CD14-positive monocyte (primary cell): Measurements from ENCODE around the gene LPXN. TPM values are rescaled to one million over a fixed set of nuclear protein-coding genes. Genes with fewer than 3 reads are reported as not detected.

Source experiments
- DNase-seq, 3 donors: peaks; one replicate each; pipeline ENCODE4 v3.0.0-alpha.2; 2011 to 2022
- H2AFZ ChIP-seq: 2 replicates; pipeline ENCODE4 v1.6.0; 2012; ENCODE audit warnings: mild to moderate bottlenecking, low read depth, low read length, inconsistent platforms; ENCODE audit not compliant: insufficient read depth, poor library complexity, severe bottlenecking
- H3K27ac ChIP-seq, 2 donors: 1 replicate in 1 of 2; 2 replicates in 1 of 2; pipeline ENCODE4 v1.5.1; 2012 to 2013; ENCODE audit warnings: low read length in 2 of 2, control low read depth in 1 of 2, inconsistent platforms in 1 of 2, low read depth in 1 of 2, mild to moderate bottlenecking in 1 of 2
- H3K27me3 ChIP-seq, 2 donors: one replicate each; pipeline versions ENCODE4 v1.6.0 to v1.6.1; 2011 to 2013; ENCODE audit warnings: low read length in 2 of 2; ENCODE audit not compliant: control insufficient read depth in 2 of 2, insufficient read depth in 2 of 2
- H3K36me3 ChIP-seq, 2 donors: replicated peaks in 1 of 2; 1 replicate in 1 of 2; 2 replicates in 1 of 2; pipeline versions ENCODE4 v1.5.1 to v1.6.1; 2012 to 2013; ENCODE audit warnings: low read length in 2 of 2, control low read depth in 1 of 2, inconsistent platforms in 1 of 2, mild to moderate bottlenecking in 1 of 2; ENCODE audit not compliant: insufficient read depth in 2 of 2, control insufficient read depth in 1 of 2
- H3K4me1 ChIP-seq, 2 donors: 1 replicate in 1 of 2; 2 replicates in 1 of 2; pipeline versions ENCODE4 v1.5.1 to v1.6.1; 2012 to 2013; ENCODE audit warnings: low read length in 2 of 2, control low read depth in 1 of 2, inconsistent platforms in 1 of 2, mild to moderate bottlenecking in 1 of 2, moderate library complexity in 1 of 2; ENCODE audit not compliant: insufficient read depth in 2 of 2, control insufficient read depth in 1 of 2
- H3K4me2 ChIP-seq: replicated peaks from 2 replicates; pipeline ENCODE3; 2012; ENCODE audit warnings: low read length, moderate library complexity, mild to moderate bottlenecking; ENCODE audit not compliant: poor library complexity, severe bottlenecking; ENCODE audit errors: extremely low read depth
- H3K4me3 ChIP-seq, 3 experiments: fragments of 200-600 bp in 1 of 3; sonication (generic) in 1 of 3; replicated peaks in 1 of 3; 1 replicate in 2 of 3; 2 replicates in 1 of 3; pipeline ENCODE4 v1.5.1; 2011 to 2013; ENCODE audit warnings: low read length in 3 of 3, mild to moderate bottlenecking in 3 of 3, control low read depth in 2 of 3, low read depth in 2 of 3, inconsistent platforms in 1 of 3, moderate library complexity in 1 of 3
- H3K79me2 ChIP-seq: 2 replicates; pipeline ENCODE4 v1.6.0; 2012; ENCODE audit warnings: mild to moderate bottlenecking, control low read depth, inconsistent platforms, low read length, moderate library complexity; ENCODE audit not compliant: insufficient read depth
- H3K9ac ChIP-seq: 2 replicates; pipeline ENCODE4 v1.6.0; 2017; ENCODE audit warnings: low read length, mild to moderate bottlenecking; ENCODE audit not compliant: insufficient read depth, poor library complexity, severe bottlenecking
- H3K9me3 ChIP-seq, 2 donors: replicated peaks in 1 of 2; 1 replicate in 1 of 2; 2 replicates in 1 of 2; pipeline versions ENCODE4 v1.5.1 to v1.6.1; 2012 to 2013; ENCODE audit warnings: low read length in 2 of 2, control low read depth in 1 of 2; ENCODE audit not compliant: control insufficient read depth in 1 of 2, insufficient read depth in 1 of 2
- H4K20me1 ChIP-seq: 2 replicates; pipeline ENCODE4 v1.6.0; 2012; ENCODE audit warnings: mild to moderate bottlenecking, low read length, control low read depth, moderate library complexity; ENCODE audit not compliant: insufficient read depth
- H3K27ac Mint-ChIP-seq, 7 donors: one replicate each; pipeline ENCODE4 v1.8.0; 2020; ENCODE audit warnings: mild to moderate bottlenecking in 7 of 7, mixed read lengths in 7 of 7, moderate library complexity in 6 of 7, inconsistent platforms in 2 of 7
- H3K27me3 Mint-ChIP-seq, 3 donors: one replicate each; pipeline ENCODE4 v1.8.0; 2021 to 2022; ENCODE audit warnings: low read depth in 3 of 3, mild to moderate bottlenecking in 3 of 3, mixed read lengths in 3 of 3, moderate library complexity in 3 of 3, inconsistent platforms in 1 of 3
- H3K36me3 Mint-ChIP-seq, 2 donors: one replicate each; pipeline ENCODE4 v1.8.0; 2020; ENCODE audit warnings: mixed read lengths in 2 of 2, inconsistent platforms in 1 of 2, mild to moderate bottlenecking in 1 of 2
- H3K4me1 Mint-ChIP-seq: one replicate; pipeline ENCODE4 v1.8.0; 2020; ENCODE audit warnings: mild to moderate bottlenecking, mixed read lengths
- H3K4me3 Mint-ChIP-seq, 2 donors: one replicate each; pipeline ENCODE4 v1.8.0; 2020; ENCODE audit warnings: mild to moderate bottlenecking in 2 of 2, mixed read lengths in 2 of 2, moderate library complexity in 1 of 2
- H3K9me3 Mint-ChIP-seq, 7 donors: one replicate each; pipeline ENCODE4 v1.8.0; 2020 to 2022; ENCODE audit warnings: mixed read lengths in 7 of 7, mild to moderate bottlenecking in 6 of 7, moderate library complexity in 6 of 7, inconsistent platforms in 2 of 7
- WGBS: methylation state at CpG from one replicate; pipeline ENCODE4 v1.1.5; 2013; ENCODE audit warnings: missing lambda C conversion rate; ENCODE audit not compliant: insufficient coverage; 5-methylcytosine and 5-hydroxymethylcytosine counted together
- intact Hi-C, 2 donors: fragments of 100-400 bp; cut with micrococcal nuclease; formaldehyde crosslinking; loops; one replicate each; pipeline versions ENCODE4 v1.15.0 to v1.15.1; 2023
- polyA plus RNA-seq, 3 donors: library from polyadenylated mRNA; depleted of rRNA in 1 of 3; unstranded in 2 of 3; stranded (reverse) in 1 of 3; fragments of 300-500 nt in 2 of 3; fragments of >200 nt in 1 of 3; fragmentation: Illumina TruSeq in 2 of 3; gene quantifications; 1 replicate in 2 of 3; 2 replicates in 1 of 3; pipeline ENCODE4 v1.2.3, GENCODE V29; 2012 to 2021
- TF ChIP-seq, protein P1 (sequence below): fragments of 200-600 bp; IDR thresholded peaks from one replicate; pipeline ENCODE4 v1.8.0; 2022; ENCODE audit warnings: antibody characterized with exemption, mild to moderate bottlenecking

The LPXN gene
- polyA plus RNA-seq, 3 donors = 81.3 to 133 (median 101) TPM

DNA sequence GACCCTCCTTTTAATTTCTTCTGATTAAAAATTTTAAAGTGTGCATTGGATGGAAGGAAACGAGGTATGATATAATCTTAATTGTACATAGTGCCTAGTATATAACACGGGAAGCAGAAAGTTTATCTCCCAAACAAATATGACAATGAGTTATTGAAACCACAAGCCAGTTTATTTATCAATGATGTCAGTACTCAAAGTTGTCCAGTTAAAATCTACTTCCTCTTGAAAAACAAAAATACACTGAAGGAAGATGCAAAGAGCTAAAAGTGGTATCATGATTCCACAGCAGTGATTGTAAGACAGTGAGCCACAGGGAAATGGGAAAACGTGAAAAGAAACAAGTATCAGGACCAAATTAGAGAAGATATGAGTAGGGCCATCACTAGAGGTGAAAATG, 48.9 kb downstream of the LPXN start:
- no peaks in the 10 kb centered on the region for H3K9me3 Mint-ChIP-seq
- TF ChIP-seq, protein P1, sequence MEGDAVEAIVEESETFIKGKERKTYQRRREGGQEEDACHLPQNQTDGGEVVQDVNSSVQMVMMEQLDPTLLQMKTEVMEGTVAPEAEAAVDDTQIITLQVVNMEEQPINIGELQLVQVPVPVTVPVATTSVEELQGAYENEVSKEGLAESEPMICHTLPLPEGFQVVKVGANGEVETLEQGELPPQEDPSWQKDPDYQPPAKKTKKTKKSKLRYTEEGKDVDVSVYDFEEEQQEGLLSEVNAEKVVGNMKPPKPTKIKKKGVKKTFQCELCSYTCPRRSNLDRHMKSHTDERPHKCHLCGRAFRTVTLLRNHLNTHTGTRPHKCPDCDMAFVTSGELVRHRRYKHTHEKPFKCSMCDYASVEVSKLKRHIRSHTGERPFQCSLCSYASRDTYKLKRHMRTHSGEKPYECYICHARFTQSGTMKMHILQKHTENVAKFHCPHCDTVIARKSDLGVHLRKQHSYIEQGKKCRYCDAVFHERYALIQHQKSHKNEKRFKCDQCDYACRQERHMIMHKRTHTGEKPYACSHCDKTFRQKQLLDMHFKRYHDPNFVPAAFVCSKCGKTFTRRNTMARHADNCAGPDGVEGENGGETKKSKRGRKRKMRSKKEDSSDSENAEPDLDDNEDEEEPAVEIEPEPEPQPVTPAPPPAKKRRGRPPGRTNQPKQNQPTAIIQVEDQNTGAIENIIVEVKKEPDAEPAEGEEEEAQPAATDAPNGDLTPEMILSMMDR = no peak
- Histone ChIP-seq H3K27ac (no peak overlapping the region), H3K36me3 (peaks cover 37 to 48% of the 10 kb centered on the region in 2 donors), H3K4me1 (peaks cover 30 to 38% of the 10 kb centered on the region in 2 donors), H2AFZ (no peak overlapping the region), H3K9me3 (no peaks in the 10 kb centered on the region), H3K27me3 (no peaks in the 10 kb centered on the region), H3K4me3 (no peak overlapping the region), H3K9ac (no peak overlapping the region), H3K79me2 (no peaks in the 10 kb centered on the region), H3K4me2 (no peak overlapping the region), H4K20me1 (peaks cover 21% of the 10 kb centered on the region)
- no peaks in the 10 kb centered on the region for H3K27me3 Mint-ChIP-seq
- H3K27ac Mint-ChIP-seq = peak overlapping the region in 2 of 7 donors; percentile 0 to 33
- H3K4me1 Mint-ChIP-seq = peaks cover 36% of the 10 kb centered on the region
- peaks cover 44 to 52% of the 10 kb centered on the region in 2 donors for H3K36me3 Mint-ChIP-seq
- no peak for DNase-seq
- WGBS = 22% methylated on average over 1 of the region's 3 CpGs
- intact Hi-C loops = no loop called here
- no peak overlapping the region for H3K4me3 Mint-ChIP-seq

DNA sequence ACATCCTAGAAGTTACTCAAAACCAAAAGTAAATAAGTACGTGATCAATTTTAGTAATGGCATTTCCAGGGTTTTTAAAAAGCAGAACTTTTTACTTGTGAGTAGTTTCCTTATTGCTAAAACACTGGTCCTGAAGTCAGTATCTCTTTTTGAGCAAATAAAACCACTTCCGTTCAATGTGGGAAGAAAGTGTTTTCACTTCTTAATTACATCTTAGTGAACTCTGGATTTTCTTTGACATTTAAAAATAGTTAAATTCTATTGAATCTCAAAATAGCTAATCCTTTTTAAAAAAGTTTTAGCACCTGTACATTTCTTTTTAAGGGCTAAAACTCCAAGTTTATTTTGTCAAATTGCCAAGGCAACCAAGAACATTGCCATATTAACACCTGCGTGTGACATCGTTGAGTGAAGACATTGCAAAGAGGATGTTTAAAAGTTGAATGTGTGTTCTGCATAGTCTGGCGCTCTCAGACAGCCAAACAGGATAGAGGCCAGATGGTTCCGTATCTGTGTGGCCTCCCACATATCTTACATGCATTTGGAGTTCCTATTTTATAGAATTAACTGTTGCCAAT, 50.5 kb downstream of the LPXN start:
- peaks cover 0 to 5% (median 0%) of the 10 kb centered on the region in 3 donors for H3K27me3 Mint-ChIP-seq
- H3K9me3 Mint-ChIP-seq = no peaks in the 10 kb centered on the region
- intact Hi-C loops = no loop called here
- Histone ChIP-seq H3K27ac (peak overlapping the region; percentile 18 to 66), H3K79me2 (no peaks in the 10 kb centered on the region), H3K27me3 (no peaks in the 10 kb centered on the region), H2AFZ (no peak overlapping the region), H3K36me3 (peaks cover 26 to 32% of the 10 kb centered on the region in 2 donors), H3K4me3 (peak overlapping the region; percentile 15 to 64 (median 48)), H3K9me3 (no peaks in the 10 kb centered on the region), H3K9ac (no peak overlapping the region), H3K4me2 (peak overlapping the region; percentile 79), H4K20me1 (peaks cover 11% of the 10 kb centered on the region), H3K4me1 (peaks cover 30 to 38% of the 10 kb centered on the region in 2 donors)
- peak overlapping the region; percentile 56 to 82 for H3K4me3 Mint-ChIP-seq
- peaks cover 36% of the 10 kb centered on the region for H3K4me1 Mint-ChIP-seq
- peak; percentile 30 to 73 (median 65) for DNase-seq
- peak overlapping the region; percentile 74 to 90 (median 84) for H3K27ac Mint-ChIP-seq
- no CpG with 5 or more reads among the region's 6 CpGs for WGBS
- TF ChIP-seq, protein P1 = no peak
- peaks cover 33 to 37% of the 10 kb centered on the region in 2 donors for H3K36me3 Mint-ChIP-seq
